Astrocyte (in vitro differentiated cells and primary cell): Measurements from ENCODE around the gene SLCO4A1.

ENCODE experiments used
- CTCF ChIP-seq: IDR thresholded peaks from 2 replicates; pipeline ENCODE4 v1.5.1; 2011; ENCODE audit warnings: low read depth, mild to moderate bottlenecking, inconsistent platforms, low read length, moderate library complexity; ENCODE audit not compliant: insufficient read depth
- EZH2 ChIP-seq: IDR thresholded peaks from 2 replicates; pipeline ENCODE4 v1.6.1; 2012; ENCODE audit warnings: mild to moderate bottlenecking, low read length, inconsistent platforms; ENCODE audit not compliant: insufficient read depth

GRCh38 chr20:62606016-62606415, 36.3 kb upstream of the SLCO4A1 start:
- TF ChIP-seq EZH2: no peak
- TF ChIP-seq CTCF: no peak
